ENCODE data around the gene SLFN12.

DNA sequence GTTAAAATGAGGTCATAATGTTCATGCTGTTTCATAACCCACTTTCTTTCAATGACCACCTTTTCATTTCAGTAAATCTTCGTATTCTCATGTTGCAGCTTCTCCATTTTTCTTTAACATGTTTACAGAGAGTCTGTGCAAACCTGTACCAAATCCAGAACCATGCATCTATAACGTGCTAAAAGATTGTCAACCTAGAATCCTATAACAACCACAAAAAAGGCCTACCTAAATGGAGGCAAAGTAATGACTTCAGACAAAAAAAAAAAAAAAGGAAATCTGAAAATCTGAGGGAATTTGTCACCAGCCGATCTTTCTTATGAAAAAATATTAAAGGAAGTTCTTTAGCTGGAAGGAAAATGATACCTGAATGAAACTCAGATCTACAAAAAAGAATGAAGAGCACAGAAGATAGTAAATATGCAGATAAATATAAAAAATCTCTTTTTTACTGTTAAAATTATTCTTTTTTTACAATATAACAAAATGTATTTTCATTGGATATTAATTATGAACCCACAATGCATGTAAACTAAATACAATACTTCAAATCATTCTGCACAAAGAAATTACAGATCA, 57.4 kb downstream of the SLFN12 start:
- TF ChIP-seq, protein P1, sequence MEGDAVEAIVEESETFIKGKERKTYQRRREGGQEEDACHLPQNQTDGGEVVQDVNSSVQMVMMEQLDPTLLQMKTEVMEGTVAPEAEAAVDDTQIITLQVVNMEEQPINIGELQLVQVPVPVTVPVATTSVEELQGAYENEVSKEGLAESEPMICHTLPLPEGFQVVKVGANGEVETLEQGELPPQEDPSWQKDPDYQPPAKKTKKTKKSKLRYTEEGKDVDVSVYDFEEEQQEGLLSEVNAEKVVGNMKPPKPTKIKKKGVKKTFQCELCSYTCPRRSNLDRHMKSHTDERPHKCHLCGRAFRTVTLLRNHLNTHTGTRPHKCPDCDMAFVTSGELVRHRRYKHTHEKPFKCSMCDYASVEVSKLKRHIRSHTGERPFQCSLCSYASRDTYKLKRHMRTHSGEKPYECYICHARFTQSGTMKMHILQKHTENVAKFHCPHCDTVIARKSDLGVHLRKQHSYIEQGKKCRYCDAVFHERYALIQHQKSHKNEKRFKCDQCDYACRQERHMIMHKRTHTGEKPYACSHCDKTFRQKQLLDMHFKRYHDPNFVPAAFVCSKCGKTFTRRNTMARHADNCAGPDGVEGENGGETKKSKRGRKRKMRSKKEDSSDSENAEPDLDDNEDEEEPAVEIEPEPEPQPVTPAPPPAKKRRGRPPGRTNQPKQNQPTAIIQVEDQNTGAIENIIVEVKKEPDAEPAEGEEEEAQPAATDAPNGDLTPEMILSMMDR (IDR thresholded peaks at IDR 0.05): no peak
- TF ChIP-seq POLR2A (IDR thresholded peaks at IDR 0.05): no peak

Measured in gastroesophageal sphincter (tissue), 3 donors.